GM21717 (cell line): Measurements from ENCODE around the gene OR1N1.
"Not testable (repeated sequence)": the region's sequence is repeated elsewhere in the genome, so short reads cannot be mapped to it uniquely, and the experiment has no call there.

Source experiments
- ATAC-seq: cut with Tn5 transposase; IDR thresholded peaks from one replicate; pipeline ENCODE4 v1.9.1; 2021; ENCODE audit warnings: mild to moderate bottlenecking, moderate library complexity; ENCODE audit not compliant: unreplicated experiment

OR1N1 gene, protein sequence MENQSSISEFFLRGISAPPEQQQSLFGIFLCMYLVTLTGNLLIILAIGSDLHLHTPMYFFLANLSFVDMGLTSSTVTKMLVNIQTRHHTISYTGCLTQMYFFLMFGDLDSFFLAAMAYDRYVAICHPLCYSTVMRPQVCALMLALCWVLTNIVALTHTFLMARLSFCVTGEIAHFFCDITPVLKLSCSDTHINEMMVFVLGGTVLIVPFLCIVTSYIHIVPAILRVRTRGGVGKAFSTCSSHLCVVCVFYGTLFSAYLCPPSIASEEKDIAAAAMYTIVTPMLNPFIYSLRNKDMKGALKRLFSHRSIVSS

DNA sequence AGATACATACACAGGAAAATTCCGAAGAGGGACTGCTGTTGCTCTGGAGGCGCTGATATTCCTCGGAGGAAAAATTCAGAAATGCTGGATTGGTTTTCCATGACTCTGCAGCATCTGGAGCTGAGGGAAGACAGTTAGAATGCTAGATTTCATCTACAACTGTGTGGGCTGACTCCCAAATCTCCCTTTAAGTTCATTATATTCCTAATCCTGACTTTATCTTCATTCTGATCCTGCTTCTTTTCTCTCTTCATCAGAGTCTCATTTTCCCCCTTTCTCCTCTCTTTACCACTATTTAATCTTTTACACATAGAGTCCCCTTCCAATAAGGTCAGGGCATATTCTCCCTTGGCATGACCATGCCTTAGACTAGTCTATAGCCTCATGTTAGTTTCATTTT lies at the start of gene OR1N1:
TSS of gene OR1N1 (minus strand) at position 101 of the 400 bp plus-strand sequence. CDS start at position 101, 0 bp downstream.
- no peak for ATAC-seq

DNA sequence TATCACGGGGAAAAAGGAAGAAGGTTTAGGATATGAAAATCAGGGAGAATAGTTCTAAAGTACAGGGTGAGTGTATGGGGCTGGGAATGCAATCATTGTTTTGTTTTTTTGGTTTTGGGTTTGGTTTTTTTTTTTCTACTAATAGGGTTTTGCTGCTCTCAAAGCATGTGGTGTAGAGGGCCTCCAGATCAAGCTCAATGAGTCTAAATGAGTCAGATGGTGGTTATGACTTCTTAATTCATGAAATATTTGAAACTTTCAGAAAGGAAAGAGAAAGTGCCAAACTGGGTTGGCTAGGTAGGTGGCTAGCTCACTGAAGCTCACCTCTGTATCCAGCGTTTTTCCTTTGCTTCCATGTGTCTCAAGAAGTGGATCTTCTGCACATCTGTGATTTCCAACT lies 45.4 kb upstream of the OR1N1 start:
- ATAC-seq, result no peak

DNA sequence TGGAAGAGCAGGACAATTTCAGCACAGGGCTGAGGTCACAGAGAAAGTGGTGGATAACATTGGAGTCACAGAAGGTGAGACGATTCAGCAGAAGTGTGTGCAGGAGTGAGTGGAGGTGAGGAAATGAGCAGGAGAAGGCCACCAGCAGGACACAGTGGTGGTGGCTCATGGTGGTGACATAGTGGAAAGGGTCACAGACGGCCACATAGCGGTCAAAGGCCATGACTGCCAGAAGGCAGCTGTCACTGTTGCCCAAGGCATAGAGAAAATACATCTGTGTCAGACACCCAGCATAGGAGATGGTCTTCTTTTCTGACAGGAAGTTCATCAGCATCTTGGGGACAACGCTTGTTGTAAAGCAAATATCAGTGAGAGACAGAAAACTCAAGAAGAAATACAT lies 40.8 kb upstream of the OR1N1 start:
- no peak for ATAC-seq

DNA sequence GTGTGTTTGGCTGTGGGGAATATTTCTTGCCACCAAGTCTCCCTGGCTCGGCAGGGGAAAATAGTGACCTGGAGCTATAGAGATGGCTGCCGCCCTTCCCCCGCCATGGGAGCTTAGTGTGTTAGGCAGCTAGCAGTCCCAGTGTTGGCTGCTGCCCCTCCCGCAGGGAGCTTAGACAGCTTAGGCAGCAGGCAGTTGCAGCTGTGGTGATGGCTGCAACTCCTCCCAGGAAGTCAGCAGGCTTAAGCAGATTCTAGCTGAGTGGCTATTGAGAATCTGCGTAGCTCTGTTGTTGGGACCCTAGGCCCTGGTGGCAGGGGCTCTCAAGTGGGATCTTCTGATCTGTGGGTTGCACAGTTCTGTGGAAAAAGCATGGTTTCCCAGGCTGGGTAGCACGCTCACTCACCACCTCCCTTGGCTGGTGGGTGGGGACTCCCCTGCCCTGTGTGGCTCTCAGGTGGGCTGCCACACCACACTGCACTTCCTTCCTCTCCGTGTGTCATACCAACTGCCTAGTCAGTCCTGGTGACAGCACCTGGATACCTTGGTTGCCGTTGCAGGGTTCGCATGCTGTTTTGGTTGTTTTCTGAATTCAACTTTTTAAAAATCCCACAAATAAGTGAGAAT lies 35.2 kb upstream of the OR1N1 start:
- no peak for ATAC-seq

DNA sequence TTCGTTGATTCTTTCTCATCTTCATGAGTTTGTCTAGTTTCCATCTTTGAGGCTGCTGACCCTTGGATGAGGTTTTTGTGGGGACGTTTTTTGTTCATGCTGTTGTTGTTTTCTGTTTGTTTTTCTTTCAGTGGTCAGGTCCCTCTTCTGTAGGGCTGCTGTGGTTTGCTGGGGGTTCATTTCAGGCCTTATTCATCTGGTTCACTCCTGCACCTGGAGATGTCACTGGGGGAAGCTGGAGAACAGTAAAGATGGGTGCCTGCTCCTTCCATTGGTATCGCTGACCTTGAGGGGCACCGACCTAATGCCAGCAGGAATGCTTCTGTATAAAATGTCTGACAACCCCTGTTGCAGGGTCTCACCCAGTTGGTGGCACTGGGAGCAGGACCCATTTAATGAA lies 34.4 kb upstream of the OR1N1 start:
- ATAC-seq, result no peak

DNA sequence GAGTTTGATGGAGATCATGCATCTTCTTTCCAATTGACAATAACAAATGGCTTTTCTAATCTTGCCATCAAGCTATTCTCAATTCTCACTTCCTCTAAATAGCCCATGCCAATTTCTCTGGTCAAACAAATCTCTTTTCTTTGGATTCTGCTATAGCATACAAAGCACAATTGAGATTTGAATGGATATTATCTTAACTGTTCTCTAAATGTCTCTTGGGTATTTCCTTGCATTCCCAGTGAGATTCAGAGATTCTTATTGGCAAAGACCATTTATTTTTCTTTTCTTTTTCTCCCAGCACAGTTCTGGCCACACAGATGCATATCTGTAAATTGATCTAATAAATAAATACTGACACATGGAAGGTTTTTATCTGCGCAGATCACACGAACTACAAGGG lies 25.7 kb upstream of the OR1N1 start, which contains the start of gene OR1N2:
TSS of gene OR1N2 (plus strand) at position 301 of the 400 bp plus-strand sequence. CDS start 100 bp downstream, outside the sequence.
- no peak for ATAC-seq

DNA sequence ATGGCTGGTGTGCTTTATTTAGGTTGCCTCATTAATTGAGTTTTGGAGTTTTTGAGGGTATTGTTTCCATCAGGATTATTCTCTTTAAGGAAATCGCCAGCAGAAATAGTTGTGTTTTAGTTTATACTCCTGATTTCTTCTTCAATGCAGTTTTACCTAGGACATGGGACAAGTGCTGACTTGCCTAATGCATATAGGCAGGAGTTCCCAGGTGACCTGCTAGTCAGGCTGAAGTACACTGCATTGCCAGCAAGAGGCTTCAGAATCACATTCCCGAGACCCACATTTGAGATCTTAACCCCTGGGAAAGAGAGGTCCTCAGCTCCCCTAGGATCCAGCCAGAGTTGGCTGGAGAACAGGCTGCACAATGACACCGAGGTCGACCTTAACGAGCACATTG lies 24.3 kb upstream of the OR1N1 start:
- no peak for ATAC-seq

DNA sequence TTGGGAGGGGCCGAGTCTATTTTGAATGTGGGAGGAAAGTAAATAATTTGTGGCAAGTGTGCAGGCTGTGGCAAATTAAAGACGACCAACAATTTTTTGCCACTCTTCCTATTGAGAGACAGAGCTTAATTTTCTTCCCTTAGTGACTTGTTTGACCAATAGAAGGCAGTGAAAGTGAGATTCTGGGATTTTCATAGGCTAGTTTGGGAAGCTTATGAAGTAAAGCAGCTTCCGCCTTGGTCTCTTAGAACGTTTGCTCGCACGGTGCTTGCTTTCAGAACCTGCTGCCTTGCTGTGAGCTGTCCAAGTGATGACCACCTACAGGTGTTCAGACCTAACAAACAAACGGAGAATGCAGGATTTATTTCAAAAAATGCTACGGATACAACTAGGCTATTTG lies 19.1 kb upstream of the OR1N1 start:
- no peak for ATAC-seq

DNA sequence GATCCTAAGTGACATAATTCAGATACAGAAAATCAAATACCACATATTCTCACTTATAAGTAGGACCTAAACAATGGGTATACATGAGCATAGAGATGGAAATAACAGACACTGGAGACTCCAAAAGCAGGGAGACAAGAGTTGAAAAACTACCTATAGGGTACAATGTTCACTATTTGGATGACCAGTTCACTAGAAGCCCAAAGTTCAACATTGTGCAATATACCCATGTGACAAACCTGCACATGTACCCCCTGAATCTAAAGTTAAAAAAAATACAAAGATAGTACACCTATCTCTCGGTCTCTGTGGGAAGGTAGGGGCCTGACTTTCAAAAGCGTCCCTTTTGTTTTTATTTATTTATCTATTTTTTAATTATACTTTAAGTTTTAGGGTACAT lies 11.7 kb upstream of the OR1N1 start:
- no peak for ATAC-seq

DNA sequence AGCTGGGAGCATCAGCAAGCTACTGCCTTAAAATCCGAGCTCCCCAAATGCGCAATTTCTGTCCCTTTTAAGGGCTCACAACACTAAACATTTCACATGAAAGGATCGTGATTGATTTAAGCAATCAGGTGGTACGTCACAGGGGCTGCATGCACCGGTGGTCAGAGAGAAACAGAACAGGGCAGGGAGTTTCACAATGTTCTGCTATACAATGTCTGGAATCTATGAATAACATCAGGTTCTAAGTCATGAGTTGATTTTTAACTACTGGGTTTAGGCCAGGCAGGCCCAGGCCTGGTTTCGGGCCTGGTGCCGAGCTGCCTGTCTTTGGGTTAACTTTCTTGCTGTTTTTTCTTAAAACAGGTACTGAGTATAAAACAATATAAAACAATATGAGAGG lies 10.0 kb upstream of the OR1N1 start:
- ATAC-seq, result not testable (repeated sequence)

DNA sequence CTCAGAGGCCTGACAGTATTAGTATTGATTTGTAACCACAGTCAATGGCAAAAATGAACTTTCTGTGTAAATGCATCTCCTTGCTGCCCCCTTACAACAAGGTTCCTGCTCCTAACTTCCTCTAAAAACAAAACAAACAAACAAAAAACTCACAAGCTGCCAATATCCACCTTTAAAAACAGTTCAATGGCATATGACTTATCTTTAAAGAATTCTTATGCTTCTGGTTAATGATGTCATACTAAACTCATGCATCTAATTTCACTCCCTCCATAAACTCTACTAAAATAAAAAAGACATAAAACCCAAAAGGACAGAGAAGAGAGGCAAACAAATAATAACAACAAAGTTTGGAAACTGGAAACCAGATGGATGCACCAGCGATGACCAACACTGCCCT lies 9.0 kb upstream of the OR1N1 start:
- no peak for ATAC-seq

DNA sequence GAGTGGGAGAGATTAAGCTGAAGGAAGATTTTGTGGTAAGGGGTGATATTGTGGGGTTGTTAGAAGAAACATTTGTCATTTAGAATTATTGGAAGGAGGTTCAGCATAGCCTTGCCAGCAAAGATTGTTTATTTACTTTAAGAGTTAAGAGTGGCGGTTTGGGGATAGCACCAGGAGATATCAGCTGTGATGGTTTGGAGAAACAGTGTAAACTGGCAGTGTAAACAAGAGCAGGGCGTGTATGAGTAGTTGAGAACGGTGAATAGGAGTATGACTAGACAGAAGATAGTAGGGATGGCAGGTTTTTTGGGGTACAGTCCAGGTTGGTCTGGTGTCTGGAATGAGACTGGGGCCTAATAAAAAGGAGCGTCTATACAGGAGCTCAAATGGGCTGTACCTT lies 4.1 kb upstream of the OR1N1 start:
- ATAC-seq, result not testable (repeated sequence)

DNA sequence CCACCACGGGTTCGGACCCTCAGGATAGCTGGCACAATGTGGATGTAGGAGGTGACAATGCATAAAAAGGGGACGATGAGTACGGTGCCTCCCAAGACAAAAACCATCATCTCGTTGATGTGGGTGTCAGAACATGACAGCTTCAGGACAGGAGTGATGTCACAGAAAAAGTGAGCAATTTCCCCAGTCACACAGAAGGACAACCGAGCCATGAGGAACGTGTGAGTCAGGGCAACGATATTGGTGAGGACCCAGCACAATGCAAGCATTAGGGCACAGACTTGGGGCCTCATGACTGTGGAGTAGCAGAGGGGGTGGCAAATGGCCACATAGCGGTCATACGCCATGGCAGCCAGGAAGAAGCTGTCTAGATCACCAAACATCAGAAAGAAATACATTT lies 491 bp downstream of the OR1N1 start:
- no peak for ATAC-seq

DNA sequence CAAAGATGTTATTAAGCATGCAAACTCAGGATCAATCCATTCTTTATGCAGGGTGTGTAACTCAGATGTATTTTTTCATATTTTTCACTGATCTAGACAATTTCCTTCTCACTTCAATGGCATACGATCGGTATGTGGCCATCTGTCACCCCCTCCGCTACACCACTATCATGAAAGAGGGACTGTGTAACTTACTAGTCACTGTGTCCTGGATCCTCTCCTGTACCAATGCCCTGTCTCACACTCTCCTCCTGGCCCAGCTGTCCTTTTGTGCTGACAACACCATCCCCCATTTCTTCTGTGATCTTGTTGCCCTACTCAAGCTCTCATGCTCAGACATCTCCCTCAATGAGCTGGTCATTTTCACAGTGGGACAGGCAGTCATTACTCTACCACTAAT lies 7.7 kb downstream of the OR1N1 start:
- ATAC-seq, result no peak

DNA sequence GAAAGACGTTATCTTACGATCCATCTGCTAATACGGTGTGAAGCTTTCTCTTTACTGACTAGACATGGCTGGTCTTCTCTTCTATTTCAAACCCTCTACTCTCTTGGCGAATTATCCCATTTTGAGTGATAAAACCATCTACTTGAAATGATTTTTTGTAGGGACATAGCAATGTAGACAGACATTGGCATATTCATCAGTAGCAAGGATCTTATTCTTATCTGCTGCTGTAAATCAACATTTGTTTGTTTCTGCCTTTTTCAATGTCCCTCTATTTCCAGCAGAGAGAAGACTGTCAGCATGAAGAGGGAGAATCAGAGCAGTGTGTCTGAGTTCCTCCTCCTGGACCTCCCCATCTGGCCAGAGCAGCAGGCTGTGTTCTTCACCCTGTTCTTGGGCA lies 8.3 kb downstream of the OR1N1 start, which contains the start of gene OR1J4:
TSS of gene OR1J4 (plus strand) at position 301 of the 400 bp plus-strand sequence. CDS start at position 301, 0 bp downstream.
- no peak for ATAC-seq

DNA sequence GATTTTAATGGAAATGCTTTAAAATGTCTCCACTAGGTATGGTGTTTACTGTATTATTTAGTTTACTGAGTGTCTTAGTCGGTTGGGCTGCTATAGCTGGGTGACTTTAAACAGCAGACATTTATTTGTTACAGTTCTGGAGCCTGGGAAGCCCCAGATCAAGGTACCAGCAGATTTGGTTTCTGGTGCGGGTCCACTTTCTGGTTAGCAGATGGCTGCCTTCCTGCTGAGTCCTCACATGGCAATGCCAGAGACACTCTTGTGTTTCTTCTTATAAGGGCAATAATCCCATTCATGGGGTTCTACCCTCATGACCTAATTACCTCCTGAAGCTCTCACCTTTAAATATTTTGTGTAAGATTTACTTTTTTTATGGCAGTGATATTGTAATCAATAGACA lies 8.9 kb downstream of the OR1N1 start:
- ATAC-seq, result no peak

DNA sequence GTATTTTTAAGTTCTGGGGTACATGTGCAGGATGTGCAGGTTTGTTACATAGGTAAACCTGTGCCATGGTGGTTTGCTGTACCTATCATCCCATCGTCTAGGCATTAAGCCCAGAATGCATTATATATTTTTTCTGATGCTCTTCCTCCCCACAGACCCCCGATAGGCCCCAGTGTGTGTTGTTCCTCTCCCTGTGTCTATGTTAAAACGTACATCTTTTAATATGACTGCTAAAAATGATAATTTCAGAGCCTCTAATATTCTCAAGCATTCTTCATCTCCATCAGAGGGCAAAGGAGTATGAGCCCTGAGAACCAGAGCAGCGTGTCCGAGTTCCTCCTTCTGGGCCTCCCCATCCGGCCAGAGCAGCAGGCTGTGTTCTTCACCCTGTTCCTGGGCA lies 16.6 kb downstream of the OR1N1 start, which contains the start of gene OR1J2:
TSS of gene OR1J2 (plus strand) at position 301 of the 400 bp plus-strand sequence. CDS start at position 301, 0 bp downstream.
- no peak for ATAC-seq

DNA sequence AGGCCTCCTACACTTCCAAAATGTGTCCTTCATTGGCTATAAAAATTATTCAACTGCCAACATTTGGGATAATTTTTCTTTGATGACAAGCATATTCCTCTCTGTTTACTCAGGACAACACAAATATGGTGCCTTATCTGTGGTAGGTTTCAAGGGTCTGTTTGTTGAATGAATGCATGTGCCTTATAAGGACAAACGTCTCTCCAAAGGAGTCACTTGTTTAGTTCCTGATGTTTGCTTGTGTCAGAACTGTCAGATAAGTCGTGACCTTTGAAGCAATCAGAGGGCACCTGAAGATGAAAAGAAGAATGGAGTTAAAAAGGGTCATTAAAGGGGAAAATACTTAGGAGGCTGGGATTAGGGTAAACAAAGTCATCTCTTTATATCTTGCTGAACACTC lies 20.1 kb downstream of the OR1N1 start:
- no peak for ATAC-seq

DNA sequence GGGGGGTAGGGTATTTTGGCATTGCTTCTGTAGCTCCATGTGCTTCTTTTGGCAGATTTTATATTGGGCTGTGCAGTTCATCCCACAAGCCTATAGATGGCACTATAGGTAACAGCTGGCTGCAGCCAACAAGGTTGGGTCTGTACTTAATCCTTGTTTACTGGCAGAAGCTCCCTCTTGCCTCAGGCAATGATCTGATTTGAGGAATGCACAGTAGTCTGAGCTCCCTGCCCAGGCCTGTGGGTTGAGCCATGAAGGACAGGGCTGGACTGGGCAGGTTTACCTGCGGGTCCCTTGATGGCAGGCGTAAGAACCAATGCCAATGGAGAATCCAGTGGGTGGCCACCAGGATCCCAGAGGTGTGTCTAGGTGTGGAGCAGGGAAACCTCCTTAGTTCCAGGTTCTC lies 28.2 kb downstream of the OR1N1 start:
- ATAC-seq, result no peak

DNA sequence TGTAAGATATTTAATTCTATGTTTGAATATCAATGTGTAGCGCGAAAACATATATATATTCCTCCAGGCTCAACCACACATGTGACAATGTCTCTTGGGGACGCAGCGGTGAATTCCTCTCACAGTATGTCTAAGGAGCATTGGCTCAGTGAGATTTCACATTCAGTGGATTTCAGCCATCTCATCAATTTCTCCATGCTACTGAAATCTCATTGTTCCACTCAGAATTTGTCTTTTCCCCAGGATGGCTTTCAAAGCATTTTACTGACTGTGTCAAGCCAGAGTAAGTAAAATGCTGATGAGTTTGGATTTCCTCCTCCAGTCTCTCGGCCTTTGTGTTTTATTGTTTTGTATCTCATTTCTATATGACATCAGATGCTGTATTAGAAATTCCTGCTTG lies 48.0 kb downstream of the OR1N1 start:
- no peak for ATAC-seq

DNA sequence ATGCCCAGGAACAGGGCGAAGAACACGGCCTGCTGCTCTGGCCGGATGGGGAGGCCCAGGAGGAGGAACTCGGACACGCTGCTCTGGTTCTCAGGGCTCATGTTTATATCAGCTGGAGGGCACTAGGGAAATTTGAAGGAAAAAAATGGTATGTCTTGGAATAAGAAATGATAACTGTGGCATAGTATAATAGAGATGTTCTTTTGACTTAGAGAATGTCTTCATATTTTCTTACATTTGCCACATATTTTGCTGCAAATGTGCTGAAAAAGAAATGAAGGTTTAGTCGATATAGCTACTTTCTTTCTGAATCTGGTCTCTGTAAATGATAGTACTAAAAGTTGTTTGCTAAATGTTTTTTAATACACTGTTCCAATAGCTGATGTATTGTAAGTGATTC lies 49.3 kb downstream of the OR1N1 start, which contains the start of gene OR1J1:
TSS of gene OR1J1 (minus strand) at position 101 of the 400 bp plus-strand sequence. CDS start at position 101, 0 bp downstream.
- no peak for ATAC-seq

DNA sequence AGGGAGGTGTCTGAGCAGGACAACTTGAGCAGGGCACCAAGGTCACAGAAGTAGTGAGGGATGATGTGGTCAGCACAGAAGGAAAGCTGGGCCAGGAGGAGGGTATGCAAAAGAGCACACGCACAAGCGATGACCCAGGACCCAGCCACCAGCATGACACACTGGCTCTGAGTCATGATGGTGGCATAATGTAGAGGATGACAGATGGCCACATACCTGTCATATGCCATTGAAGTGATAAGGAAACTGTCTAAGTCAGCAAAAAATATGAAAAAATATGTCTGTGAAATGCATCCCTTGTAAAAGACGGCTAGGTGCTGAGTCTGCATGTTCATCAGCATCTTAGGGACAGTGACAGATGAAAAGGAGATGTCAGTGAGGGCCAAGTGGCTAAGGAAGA lies 49.7 kb downstream of the OR1N1 start:
- ATAC-seq, result no peak
